ENCODE data around the gene ZNF135. TPM values are rescaled to one million over a fixed set of nuclear protein-coding genes. Genes with fewer than 3 reads are reported as not detected.

The ZNF135 gene
- 0.05 and 0.16 TPM in 2 replicates for total RNA-seq

- Mint-ChIP-seq H3K27ac (no peak within 1 kb of the TSS), H3K4me3 (peak within 1 kb of the TSS; percentile 20), H3K27me3 (ENCODE audit: insufficient read depth) (no peaks in the 10 kb centered on the region), H3K9me3 (peaks cover 52% of the 10 kb centered on the region), H3K36me3 (ENCODE audit: low read depth) (no peaks in the 10 kb centered on the region), H3K4me1 (ENCODE audit: low read depth) (no peaks in the 10 kb centered on the region)
- intact Hi-C loops (cut with micrococcal nuclease): no loop called here
- no peak for DNase-seq (ENCODE audit: low spot score)
Observed at GRCh38 chr19:58059003-58059670, at the start of gene ZNF135. ZNF135 (plus strand) TSS chr19:58059282; CDS start chr19:58060003, 721 bp downstream.

- peaks cover 33% of the 10 kb centered on the region for H3K36me3 Mint-ChIP-seq (ENCODE audit: low read depth)
- intact Hi-C loops (cut with micrococcal nuclease): loop anchor here (10.0 kb wide), 2 partner anchors 176 to 296 kb away; partner anchors contain the start of genes ERVK3-1 and ZNF274
- DNase-seq (ENCODE audit: low spot score): no peak
- H3K27ac Mint-ChIP-seq: no peak overlapping the region
- no peaks in the 10 kb centered on the region for H3K27me3 Mint-ChIP-seq (ENCODE audit: insufficient read depth)
- H3K4me3 Mint-ChIP-seq: peak overlapping the region; percentile 81
- H3K9me3 Mint-ChIP-seq: peaks cover 70% of the 10 kb centered on the region
- H3K4me1 Mint-ChIP-seq (ENCODE audit: low read depth): no peaks in the 10 kb centered on the region
Observed at GRCh38 chr19:58009301-58009665, 49.8 kb upstream of the ZNF135 start.

- no peaks in the 10 kb centered on the region for H3K4me1 Mint-ChIP-seq (ENCODE audit: low read depth)
- peak overlapping the region; percentile 81 for H3K4me3 Mint-ChIP-seq
- H3K27me3 Mint-ChIP-seq (ENCODE audit: insufficient read depth): no peaks in the 10 kb centered on the region
- H3K9me3 Mint-ChIP-seq: peaks cover 69% of the 10 kb centered on the region
- DNase-seq (ENCODE audit: low spot score): peak; percentile 53
- H3K36me3 Mint-ChIP-seq (ENCODE audit: low read depth): peaks cover 28% of the 10 kb centered on the region
- no peak overlapping the region for H3K27ac Mint-ChIP-seq
- intact Hi-C loops (cut with micrococcal nuclease): loop anchor here (10.0 kb wide), 2 partner anchors 175 to 295 kb away; partner anchors contain the start of genes ERVK3-1 and ZNF274
Observed at GRCh38 chr19:58009666-58010301, 49.3 kb upstream of the ZNF135 start.

- H3K27ac Mint-ChIP-seq: no peak overlapping the region
- H3K4me1 Mint-ChIP-seq (ENCODE audit: low read depth): no peaks in the 10 kb centered on the region
- DNase-seq (ENCODE audit: low spot score): no peak
- H3K4me3 Mint-ChIP-seq: peak overlapping the region; percentile 58
- H3K9me3 Mint-ChIP-seq: peaks cover 69% of the 10 kb centered on the region
- peaks cover 21% of the 10 kb centered on the region for H3K36me3 Mint-ChIP-seq (ENCODE audit: low read depth)
- intact Hi-C loops (cut with micrococcal nuclease): no loop called here
- H3K27me3 Mint-ChIP-seq (ENCODE audit: insufficient read depth): no peaks in the 10 kb centered on the region
Observed at GRCh38 chr19:58010507-58010906, 48.6 kb upstream of the ZNF135 start.

- H3K9me3 Mint-ChIP-seq: peaks cover 56% of the 10 kb centered on the region
Observed at GRCh38 chr19:58014141-58014540, 44.9 kb upstream of the ZNF135 start.

GRCh38 chr19:58020129-58020528 is 39.0 kb upstream of the ZNF135 start:
- no peak for DNase-seq (ENCODE audit: low spot score)
- Mint-ChIP-seq H3K36me3 (ENCODE audit: low read depth) (peaks cover 4% of the 10 kb centered on the region), H3K4me1 (ENCODE audit: low read depth) (no peaks in the 10 kb centered on the region), H3K4me3 (no peak overlapping the region), H3K27me3 (ENCODE audit: insufficient read depth) (no peaks in the 10 kb centered on the region), H3K27ac (no peak overlapping the region), H3K9me3 (peaks cover 53% of the 10 kb centered on the region)
- intact Hi-C loops (cut with micrococcal nuclease): no loop called here

More at GRCh38 chr19:58014141-58014540, 44.9 kb upstream of the ZNF135 start:
- no peak for DNase-seq (ENCODE audit: low spot score)
- Mint-ChIP-seq H3K4me3 (no peak overlapping the region), H3K27me3 (ENCODE audit: insufficient read depth) (no peaks in the 10 kb centered on the region), H3K36me3 (ENCODE audit: low read depth) (peaks cover 3% of the 10 kb centered on the region), H3K4me1 (ENCODE audit: low read depth) (no peaks in the 10 kb centered on the region), H3K27ac (no peak overlapping the region)
- intact Hi-C loops (cut with micrococcal nuclease): no loop called here

GRCh38 chr19:58021541-58022282 is 37.4 kb upstream of the ZNF135 start:
- H3K4me1 Mint-ChIP-seq (ENCODE audit: low read depth): no peaks in the 10 kb centered on the region
- no peaks in the 10 kb centered on the region for H3K27me3 Mint-ChIP-seq (ENCODE audit: insufficient read depth)
- peaks cover 54% of the 10 kb centered on the region for H3K9me3 Mint-ChIP-seq
- no peak for DNase-seq (ENCODE audit: low spot score)
- H3K4me3 Mint-ChIP-seq: no peak overlapping the region
- H3K36me3 Mint-ChIP-seq (ENCODE audit: low read depth): peaks cover 4% of the 10 kb centered on the region
- intact Hi-C loops (cut with micrococcal nuclease): no loop called here
- H3K27ac Mint-ChIP-seq: no peak overlapping the region

- Mint-ChIP-seq H3K9me3 (peaks cover 54% of the 10 kb centered on the region), H3K36me3 (ENCODE audit: low read depth) (peaks cover 4% of the 10 kb centered on the region), H3K4me1 (ENCODE audit: low read depth) (no peaks in the 10 kb centered on the region), H3K4me3 (no peak overlapping the region), H3K27me3 (ENCODE audit: insufficient read depth) (no peaks in the 10 kb centered on the region), H3K27ac (no peak overlapping the region)
- no peak for DNase-seq (ENCODE audit: low spot score)
- intact Hi-C loops (cut with micrococcal nuclease): no loop called here
Observed at GRCh38 chr19:58022283-58022660, 36.8 kb upstream of the ZNF135 start.

- intact Hi-C loops (cut with micrococcal nuclease): no loop called here
- Mint-ChIP-seq H3K27ac (no peak overlapping the region), H3K36me3 (ENCODE audit: low read depth) (peaks cover 4% of the 10 kb centered on the region), H3K4me1 (ENCODE audit: low read depth) (no peaks in the 10 kb centered on the region), H3K4me3 (no peak overlapping the region), H3K27me3 (ENCODE audit: insufficient read depth) (no peaks in the 10 kb centered on the region), H3K9me3 (peaks cover 61% of the 10 kb centered on the region)
- DNase-seq (ENCODE audit: low spot score): no peak
Observed at GRCh38 chr19:58024661-58025060, 34.4 kb upstream of the ZNF135 start.

- intact Hi-C loops (cut with micrococcal nuclease): no loop called here
- DNase-seq (ENCODE audit: low spot score): no peak
Observed at GRCh38 chr19:58033741-58034476, 25.2 kb upstream of the ZNF135 start, which contains the start of gene ZSCAN1. ZSCAN1 (plus strand) TSS chr19:58034025; CDS start chr19:58037837, 3,812 bp downstream.

GRCh38 chr19:58034477-58034793 is 24.6 kb upstream of the ZNF135 start:
- Mint-ChIP-seq H3K4me1 (ENCODE audit: low read depth) (no peaks in the 10 kb centered on the region), H3K36me3 (ENCODE audit: low read depth) (peaks cover 1% of the 10 kb centered on the region), H3K27me3 (ENCODE audit: insufficient read depth) (no peaks in the 10 kb centered on the region), H3K9me3 (peaks cover 44% of the 10 kb centered on the region), H3K27ac (no peak overlapping the region), H3K4me3 (no peak overlapping the region)
- no peak for DNase-seq (ENCODE audit: low spot score)
- intact Hi-C loops (cut with micrococcal nuclease): no loop called here

More at GRCh38 chr19:58033741-58034476, 25.2 kb upstream of the ZNF135 start, which contains the start of gene ZSCAN1:
- H3K4me3 Mint-ChIP-seq: peak within 1 kb of the TSS; percentile 10
- no peak within 1 kb of the TSS for H3K27ac Mint-ChIP-seq
- no peaks in the 10 kb centered on the region for H3K27me3 Mint-ChIP-seq (ENCODE audit: insufficient read depth)
- H3K4me1 Mint-ChIP-seq (ENCODE audit: low read depth): no peaks in the 10 kb centered on the region
- peaks cover 47% of the 10 kb centered on the region for H3K9me3 Mint-ChIP-seq
- peaks cover 1% of the 10 kb centered on the region for H3K36me3 Mint-ChIP-seq (ENCODE audit: low read depth)

GRCh38 chr19:58035863-58036262 is 23.2 kb upstream of the ZNF135 start:
- Mint-ChIP-seq H3K4me3 (no peak overlapping the region), H3K4me1 (ENCODE audit: low read depth) (no peaks in the 10 kb centered on the region), H3K36me3 (ENCODE audit: low read depth) (peaks cover 1% of the 10 kb centered on the region), H3K9me3 (peaks cover 46% of the 10 kb centered on the region), H3K27me3 (ENCODE audit: insufficient read depth) (no peaks in the 10 kb centered on the region), H3K27ac (no peak overlapping the region)
- no peak for DNase-seq (ENCODE audit: low spot score)
- intact Hi-C loops (cut with micrococcal nuclease): no loop called here

Data from activated T-helper 1 cell treated with anti-CD3 and anti-CD28 coated beads, Interleukin-12 subunit alpha, Interleukin-12 subunit beta, Interleukin-2, Interleukin-4 antibody, amounts not matched to agents 30 ng/mL and 10 ng/mL and 1 ng/mL, durations not matched to agents 14 hours and 24 hours and 36 hours (primary cell).